Measurements from ENCODE around the gene MOAP1.
"Not testable (repeated sequence)": the region's sequence is repeated elsewhere in the genome, so short reads cannot be mapped to it uniquely, and the experiment has no call there.

MOAP1 gene, protein sequence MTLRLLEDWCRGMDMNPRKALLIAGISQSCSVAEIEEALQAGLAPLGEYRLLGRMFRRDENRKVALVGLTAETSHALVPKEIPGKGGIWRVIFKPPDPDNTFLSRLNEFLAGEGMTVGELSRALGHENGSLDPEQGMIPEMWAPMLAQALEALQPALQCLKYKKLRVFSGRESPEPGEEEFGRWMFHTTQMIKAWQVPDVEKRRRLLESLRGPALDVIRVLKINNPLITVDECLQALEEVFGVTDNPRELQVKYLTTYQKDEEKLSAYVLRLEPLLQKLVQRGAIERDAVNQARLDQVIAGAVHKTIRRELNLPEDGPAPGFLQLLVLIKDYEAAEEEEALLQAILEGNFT

DNA sequence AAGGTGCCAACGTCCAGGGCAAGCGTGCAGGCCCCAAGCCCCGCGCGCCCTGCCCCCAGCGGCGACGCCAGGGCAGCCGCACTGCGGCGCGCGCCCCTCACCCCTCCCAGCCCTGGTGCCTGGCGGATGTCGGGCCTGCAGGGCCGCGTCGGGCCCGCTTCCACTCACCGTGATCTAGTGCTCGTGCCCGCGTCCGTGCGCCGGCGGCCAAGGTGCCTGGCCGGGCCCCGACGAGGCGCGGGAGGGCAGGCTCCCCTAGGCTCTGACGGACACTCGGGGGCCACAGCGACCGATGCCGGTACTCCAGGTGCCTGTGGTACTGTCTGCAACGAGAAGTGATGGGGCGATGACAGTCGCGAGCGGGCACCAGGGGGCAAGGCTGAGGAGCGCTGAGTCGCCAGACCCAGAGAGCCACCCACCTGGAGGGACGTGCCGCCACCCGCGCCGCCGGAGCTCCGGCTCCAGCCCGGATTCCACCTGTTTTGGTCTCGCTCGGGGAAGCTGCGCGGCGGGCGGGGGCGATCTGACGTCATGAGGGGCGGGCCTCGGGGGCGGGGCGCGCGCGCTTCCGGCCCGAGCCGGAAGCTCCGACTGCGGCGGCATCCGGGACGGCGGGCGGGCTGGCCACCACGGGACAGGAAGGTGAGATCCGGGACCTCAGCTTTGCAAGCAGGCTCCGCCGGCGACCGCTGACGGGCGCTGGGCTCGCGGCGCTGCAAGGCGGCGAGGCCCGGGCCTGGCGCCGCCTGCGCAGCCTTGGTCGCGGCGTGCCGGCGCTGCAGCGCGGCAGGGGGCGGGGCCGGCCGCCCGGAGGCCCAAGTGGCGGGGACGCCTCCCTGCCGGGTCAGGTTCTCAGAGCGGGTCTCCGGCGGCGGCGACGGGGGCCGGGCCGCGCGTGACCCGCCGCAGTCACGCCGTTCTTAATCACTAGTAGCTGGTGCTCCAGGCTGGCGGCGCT, at the start of gene MOAP1, which contains the start of gene LYSET:
MOAP1 (minus strand) TSS at position 507 of the 958 bp plus-strand sequence. CDS start 655 bp downstream, outside the sequence.
LYSET (plus strand) TSS at position 927 of the 958 bp plus-strand sequence. CDS start 89 bp downstream, outside the sequence.
- DNase-seq (ENCODE audit: low spot score), result peak; percentile 91

DNA sequence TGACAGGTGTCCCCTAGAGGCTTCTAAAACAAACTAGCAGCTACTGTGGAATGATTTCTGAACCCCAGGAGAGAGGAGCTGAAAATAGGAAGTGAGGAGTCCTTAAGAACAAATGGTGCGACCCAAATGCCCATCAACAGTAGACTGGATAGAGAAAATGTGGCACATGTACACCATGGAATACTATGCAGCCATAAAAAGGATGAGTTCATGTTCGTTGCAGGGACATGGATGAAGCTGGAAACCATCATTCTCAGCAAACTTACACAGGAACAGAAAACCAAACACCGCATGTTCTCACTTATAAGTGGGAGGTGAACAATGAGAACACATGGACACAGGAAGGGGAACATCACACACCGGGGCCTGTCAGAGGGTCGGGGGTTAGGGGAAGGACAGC, 48.4 kb upstream of the MOAP1 start:
- DNase-seq (ENCODE audit: low spot score), result not testable (repeated sequence)

DNA sequence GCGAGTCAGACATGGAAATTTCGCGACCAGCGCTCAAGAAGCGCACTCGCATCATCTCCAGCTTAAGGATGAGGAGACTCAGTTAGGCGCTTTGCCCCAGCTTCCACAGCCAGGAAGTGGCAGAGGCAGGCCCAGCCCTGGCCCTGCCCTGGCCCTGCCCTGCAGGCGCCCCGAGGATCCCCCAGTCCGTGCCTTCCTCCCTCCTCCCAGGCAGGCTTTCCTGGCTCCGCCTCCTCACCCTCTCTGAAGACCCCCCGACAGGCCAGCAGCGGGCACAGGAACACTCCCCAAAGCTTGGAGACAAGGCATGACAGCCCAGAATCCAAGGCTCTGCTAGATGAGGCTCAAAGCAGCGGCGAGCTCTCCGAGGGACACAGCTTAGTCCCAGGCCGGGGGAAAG, 47.5 kb upstream of the MOAP1 start:
- no peak for DNase-seq (ENCODE audit: low spot score)

DNA sequence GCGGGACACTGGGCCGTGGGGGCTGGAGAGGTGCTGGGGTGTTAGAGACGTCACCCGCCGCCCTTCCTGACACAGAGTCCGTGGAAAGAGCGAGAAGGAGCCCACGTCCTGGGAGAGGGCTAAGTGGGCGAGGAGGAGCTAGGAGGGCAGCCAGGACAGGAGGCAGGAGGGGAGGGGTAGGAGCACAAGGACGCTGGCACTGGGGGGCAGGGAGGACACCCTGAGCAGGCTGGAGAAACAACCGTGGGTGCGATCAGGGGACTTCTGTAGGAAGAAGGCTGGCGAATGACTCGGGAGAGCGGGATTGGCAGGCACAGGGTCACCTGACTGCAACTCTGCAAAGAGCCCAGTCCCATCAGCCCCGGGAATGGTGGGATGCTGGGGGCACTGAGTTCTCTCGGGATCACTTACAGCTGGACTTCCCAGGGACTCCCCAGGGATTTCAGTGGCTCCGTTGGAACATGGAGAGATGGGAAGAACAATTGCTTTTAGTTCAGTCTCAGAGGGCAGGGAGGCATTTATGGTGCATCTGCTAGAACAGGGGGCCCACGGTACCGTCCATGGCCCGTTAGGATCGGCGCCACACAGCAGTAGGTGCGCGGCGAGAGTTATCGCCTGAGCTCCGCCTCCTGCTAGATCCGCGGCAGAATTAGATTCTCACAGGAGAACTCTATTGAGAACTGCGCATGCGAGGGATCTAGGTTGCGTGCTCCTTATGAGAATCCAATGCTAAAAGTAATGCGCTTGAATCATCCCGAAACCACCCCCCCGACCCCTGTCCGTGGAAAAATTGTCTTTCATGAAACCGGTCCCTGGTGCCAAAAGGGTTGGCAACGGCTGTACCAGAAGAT, 46.7 kb upstream of the MOAP1 start:
- no peak for DNase-seq (ENCODE audit: low spot score)

DNA sequence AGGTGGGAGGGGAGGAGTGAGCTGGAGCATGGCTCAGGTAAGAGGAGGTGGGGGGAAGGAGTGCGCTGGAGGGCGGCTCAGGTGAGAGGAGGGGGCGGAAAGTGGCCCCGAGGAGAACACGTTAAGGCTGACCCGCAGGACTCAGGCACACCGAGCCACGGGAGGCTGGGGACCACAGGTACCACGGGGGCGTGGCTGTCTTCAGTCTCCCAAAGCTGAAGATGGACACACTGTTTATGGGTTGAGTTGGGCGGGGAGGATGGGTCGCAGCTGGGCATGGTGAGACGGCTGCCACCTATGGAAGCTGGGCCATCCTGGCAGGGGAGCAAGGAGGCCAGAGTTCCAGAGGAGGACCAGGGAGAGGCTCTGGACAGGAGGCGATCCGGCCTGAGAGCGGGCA, 45.8 kb upstream of the MOAP1 start:
- no peak for DNase-seq (ENCODE audit: low spot score)

DNA sequence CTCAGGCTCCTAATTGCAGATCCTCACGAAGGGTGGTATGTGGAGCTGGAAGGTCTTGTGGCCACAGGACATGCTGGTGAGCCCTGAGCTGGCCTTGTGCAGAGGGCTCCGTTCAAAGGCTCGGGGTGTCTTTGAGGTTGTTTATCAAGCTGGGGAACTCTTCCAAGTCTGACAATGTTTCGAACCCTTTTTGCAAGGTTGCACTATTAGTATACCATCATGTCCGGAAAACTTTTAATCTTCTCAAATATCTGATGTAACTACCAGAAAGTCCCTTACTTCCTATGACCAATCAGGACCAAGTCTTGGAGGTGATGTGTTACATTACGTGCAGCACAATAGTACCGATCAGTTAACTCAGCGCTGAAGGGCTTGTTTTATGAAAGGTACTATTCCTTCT, 43.9 kb upstream of the MOAP1 start:
- DNase-seq (ENCODE audit: low spot score), result no peak

DNA sequence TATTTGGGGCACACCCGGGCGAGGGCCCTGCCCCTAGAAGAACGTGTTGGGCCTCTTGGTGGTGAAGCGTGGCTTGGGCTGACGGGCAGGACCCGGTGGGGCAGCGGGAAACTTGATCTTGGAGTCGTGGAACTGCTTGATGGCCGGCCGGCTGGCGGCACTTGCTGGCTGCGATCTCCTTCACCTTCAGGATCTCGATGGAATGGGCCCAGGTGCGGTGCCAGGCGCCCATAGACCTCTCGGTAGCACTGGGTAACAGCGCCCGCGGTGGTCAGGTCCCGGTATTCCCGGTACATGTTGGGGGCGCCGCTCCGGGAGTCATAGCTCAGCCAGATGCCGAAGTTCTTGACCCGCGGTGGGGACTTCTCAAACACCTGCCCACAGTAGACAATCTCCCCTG, 38.9 kb upstream of the MOAP1 start:
- no peak for DNase-seq (ENCODE audit: low spot score)

DNA sequence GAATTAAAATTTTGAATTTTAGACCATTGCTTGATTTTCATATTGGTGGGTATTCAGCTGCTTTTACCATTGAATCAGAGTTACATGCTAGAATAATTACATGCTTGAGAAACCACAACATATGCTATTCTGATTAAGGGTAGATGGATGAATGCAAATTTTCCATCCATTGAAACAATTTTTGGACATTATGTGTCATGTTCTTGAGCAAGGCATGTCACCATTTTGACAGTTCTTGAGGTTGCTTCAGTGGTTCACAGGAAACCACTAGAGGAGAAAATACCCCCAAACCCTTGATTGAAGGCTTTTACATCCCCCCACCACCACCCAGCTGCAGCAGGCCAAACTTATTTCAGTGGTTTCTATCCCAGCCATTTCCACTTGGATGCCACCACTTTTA, 35.8 kb upstream of the MOAP1 start:
- DNase-seq (ENCODE audit: low spot score), result no peak

DNA sequence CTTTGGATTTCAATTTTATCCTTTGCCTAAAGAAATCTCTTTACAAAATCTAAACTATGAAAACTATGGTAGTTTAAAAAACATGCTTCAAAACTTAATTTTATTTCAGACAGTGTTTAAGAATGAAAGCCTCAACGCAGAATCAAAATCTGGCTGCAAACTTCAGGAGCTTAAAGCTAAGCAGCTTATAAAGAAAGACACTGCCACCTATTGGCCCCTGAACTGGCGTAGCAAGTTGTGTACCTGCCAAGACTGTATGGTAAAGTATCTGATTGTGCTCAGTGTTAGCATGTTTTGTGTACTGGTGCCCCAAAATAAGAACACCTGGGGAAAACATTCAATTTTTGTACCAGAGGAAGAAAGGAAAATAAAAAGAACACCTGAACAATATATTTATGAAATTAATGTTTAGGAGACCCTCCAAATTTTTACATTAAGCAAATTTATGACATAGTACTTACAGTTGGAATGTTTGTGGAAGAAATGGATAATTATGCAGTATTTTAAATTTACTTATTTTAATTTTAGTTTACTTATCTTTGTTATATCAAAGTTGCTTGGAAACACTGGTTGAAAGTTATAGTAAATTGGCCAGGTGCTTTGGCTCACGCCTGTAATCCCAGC, 34.5 kb upstream of the MOAP1 start:
- peak; percentile 70 for DNase-seq (ENCODE audit: low spot score)

DNA sequence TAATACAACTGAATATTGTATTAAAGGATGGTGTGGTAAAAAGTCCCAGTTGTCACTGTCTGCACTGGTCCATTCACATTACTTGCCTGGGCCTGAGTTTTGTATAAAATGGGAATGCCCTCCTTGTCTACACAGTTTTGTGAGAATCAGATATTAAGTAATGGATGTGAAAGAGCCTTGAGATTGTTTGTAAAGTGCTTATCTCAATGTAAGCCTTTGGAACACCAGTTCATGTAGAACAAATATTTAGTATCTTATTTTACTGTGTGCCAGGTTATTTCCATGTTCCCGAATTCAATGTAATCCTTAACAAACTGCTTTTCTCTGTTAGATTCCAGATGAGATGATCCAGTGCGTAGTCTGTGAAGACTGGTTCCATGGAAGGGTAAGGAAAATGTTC, 29.9 kb upstream of the MOAP1 start:
- no peak for DNase-seq (ENCODE audit: low spot score)

DNA sequence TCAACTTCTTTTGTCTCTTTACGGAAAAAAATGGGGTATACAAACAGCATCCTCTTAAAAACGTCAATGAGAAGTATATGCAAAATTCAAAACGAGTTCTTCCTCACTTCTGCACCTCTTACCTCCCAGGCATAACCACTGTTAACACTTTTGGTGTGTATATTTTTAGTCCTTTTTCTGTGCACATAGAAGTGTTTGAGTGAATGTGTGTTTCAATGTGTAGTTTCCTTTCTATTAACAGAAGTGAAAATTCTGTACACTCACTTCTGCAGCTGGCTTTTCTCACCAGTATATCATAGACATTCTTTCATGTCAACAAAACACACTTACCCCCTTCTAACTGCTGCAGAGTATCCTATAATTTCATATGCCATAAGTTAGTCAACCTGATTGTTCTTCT, 27.7 kb upstream of the MOAP1 start:
- no peak for DNase-seq (ENCODE audit: low spot score)

DNA sequence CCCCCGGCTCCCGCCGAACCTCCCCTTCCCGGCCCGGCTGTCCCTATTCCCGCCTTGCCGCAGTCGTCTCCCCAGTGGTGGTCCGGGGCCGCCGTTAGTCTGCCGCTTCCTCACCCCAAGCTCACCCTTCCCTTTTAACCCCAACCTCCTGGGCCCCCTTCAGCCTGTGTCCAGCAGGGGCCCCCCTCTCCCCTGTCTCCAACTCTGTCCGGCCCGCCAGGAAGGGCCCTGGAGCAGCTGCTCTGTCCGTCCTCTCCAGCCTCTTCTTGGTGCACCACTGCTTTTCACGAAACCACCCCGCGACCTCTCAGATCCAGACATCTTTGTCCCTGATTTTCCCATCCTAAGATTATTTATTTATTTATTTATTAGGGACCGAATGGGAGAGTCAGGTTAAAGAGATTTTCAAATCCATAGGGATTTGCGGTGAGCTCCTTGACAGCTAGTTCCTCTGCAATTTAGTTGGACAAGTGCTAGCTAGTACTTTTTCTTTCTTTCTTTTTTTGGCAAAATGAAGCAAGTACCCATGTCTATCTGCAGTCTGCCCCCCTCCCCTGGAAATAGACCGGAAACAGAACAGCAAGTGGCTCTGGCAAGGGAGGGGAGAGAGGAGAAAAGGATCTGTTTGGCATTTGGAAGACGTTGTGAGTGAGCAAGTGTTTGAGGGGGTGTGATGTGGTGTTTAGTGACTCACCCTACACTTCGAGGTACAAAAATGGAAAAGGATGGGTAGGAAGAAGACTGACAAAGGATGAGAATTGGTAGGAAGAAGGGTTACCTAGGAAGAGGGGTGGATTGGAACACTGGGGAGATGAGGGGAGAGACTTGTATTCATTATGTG, 23.0 kb upstream of the MOAP1 start:
- DNase-seq (ENCODE audit: low spot score), result peak; percentile 66

DNA sequence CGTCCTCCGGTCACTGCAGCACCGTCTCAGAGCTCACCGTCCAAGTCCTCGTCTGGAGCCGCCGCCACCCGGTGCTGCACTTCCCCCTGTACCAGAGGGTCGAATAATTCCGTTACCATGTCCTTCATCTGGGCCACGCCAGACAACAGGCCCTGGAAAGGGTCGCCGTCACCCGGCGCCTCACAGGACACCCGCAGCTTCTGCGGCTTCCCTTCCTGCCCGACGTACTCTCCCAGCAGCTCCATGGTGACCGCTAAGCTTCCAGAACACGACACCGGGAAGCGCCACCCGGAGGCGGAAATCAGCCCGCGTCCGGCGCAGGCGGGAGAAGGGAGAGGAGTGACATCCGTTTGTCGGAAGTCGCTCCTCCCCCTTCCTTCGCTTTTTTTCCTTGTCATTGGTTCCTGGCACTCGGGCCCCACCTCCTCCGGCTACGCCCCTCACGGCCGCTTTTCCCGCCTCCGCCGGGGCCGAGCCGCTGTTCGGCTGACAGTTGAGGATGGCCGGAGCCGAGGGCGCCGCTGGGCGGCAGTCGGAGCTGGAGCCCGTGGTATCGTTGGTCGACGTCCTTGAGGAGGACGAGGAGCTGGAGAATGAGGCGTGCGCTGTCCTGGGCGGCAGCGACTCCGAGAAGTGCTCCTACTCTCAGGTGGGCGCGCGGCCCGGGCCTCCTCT, 22.2 kb upstream of the MOAP1 start, which contains the start of the genes GON7 and UBR7:
GON7 (minus strand) TSS at position 273 of the 675 bp plus-strand sequence; CDS start at position 245, 28 bp downstream.
UBR7 (plus strand) TSS at position 464 of the 675 bp plus-strand sequence; CDS start at position 500, 36 bp downstream.
- DNase-seq (ENCODE audit: low spot score), result peak; percentile 98

DNA sequence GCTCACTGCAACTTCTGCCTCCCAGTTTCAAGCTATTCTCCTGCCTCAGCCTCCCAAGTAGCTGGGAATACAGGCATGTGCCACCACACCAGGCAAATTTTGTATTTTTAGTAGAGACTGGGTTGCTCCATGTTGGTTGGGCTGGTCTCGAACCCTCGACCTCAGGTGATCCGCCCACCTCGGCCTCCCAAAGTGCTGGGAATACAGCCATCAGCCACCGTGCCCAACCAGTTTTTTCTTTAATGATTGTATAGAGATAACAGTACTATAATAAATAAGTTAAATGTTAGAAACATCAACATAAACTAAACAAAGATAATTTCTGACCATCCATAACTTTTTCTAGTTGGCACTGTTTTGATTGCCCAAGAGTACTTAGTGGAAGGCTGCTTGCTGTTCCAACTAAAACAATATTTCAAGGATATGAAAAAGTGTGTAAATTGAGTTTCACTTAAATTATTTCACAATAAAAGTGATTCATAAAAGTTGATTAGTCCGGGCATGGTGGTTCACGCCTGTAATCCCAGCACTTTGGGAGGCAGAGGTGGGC, 16.5 kb upstream of the MOAP1 start:
- DNase-seq (ENCODE audit: low spot score), result no peak

DNA sequence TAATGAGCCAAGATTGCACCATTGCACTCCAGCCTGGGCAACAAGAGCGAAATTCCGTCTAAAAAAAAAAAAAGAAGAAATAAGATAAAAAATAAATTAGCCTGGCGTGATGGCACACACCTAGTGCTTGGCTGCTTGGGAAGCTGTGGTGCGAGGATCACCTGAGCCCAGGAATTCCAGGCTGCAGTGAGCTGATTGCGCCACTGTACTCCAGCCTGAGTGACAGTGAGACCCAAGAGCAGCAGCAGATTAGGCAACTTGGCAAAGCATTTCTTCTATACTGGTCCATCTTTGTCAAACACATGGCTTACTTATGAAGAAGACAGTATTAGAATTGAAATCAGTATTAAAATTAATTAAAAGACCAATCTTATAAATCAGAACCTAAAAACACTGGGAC, 15.9 kb upstream of the MOAP1 start:
- DNase-seq (ENCODE audit: low spot score), result no peak

DNA sequence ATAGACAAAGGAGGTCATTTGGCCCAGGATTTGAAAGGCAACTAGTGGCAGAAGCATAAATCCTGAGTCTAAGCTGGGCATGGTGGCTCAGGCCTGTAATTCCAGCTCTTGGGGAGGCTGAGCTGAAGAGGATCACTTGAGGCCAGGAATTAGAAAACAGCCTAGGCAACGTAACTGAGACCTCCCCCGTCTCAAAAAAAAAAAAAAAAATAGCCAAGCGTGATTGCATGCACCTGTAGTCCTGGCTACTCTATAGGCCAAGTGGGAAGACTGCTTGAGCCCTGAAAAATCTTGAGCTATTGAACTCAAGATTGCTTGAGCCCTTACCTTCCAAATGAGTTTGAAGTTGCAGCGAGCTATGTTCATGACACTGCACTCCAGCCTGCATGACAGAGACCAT, 14.3 kb upstream of the MOAP1 start:
- DNase-seq (ENCODE audit: low spot score), result no peak

DNA sequence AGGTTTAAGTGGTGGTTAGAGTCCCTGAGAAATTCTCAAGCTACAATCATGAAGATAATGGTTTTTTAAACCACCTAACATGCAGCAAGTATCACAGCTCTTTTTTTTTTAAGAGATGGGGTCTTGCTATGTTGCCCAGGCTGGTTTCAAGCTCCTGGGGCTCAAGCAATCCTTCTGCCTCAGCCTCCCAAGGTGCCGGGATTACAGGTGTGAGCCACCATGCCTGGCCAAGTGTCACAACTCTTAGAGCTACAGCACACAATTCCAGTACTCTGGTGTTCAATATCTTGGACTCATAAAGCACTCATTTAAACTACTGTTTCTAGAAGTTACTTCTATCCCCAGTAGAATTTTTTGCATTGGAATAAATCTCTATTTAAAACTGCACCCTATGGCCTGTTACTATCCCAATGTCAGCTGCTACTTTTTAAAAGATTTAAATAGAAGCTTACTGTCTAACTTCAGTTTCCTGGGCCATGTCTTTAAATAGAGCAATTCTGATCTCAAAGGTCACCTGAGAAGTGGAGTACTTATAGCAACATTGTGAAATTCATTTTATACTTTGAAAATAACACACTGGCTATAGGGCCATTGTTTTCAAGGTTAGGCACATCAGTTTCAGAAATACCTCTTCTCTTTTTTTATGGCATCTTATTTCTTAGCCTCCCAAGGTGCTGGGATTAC, 10.8 kb upstream of the MOAP1 start:
- no peak for DNase-seq (ENCODE audit: low spot score)

DNA sequence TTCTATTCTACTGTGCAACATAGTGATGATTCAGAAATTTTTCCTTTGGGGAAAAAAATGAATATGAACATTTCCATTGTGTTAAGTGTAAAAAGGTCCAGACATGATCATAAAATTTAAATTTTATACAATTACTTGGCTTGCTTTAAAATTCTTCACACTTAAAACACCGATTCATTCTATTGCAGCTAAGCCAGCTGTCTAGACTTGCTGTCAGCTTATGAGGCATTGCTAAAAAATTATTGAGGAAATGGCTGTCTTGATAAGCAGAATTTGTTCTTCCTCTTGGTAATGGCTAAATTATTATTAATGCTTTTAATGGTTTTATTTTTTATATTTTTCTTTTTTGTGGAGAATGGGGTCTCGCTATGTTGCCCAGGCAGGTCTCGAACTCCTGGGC, 2.3 kb upstream of the MOAP1 start:
- DNase-seq (ENCODE audit: low spot score), result no peak

DNA sequence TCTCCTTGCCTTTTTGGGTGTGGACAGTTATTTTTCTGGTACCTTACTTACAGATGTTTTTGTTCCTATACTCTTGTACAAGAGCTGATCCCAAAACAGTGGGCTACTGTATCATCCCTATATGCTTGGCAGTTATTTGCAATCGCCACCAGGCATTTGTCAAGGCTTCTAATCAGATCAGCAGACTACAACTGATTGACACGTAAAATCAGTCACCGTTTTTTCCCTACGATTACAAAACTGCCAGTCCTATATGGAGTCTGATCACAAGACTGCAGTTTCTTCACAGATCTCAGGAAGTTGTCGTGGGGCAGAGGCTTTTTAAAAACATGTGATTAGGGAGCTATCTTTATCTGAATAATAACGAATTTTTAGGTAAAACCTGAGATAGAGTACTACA, 1.8 kb upstream of the MOAP1 start:
- no peak for DNase-seq (ENCODE audit: low spot score)

All from SW480 (cell line).